K562 (cell line): ENCODE data around the gene PADI4. TPM values are rescaled to one million over a fixed set of nuclear protein-coding genes. Genes with fewer than 3 reads are reported as not detected.

Experiments
- ATAC-seq: fragments of 200-7000 bp; cut with Tn5 transposase; 3 replicates; pipeline ENCODE4 v1.9.1; 2020; ENCODE audit warnings: moderate library complexity
- BruUV-seq: library from RNA; stranded (reverse); fragments of 400-500 nt; replicated peaks from 2 replicates; lab custom pipeline; 2021; lab: Mats Ljungman, UMichigan
- CTCF ChIA-PET: fragments of 300-600 bp; formaldehyde crosslinking; extraction: SDS; loops from one replicate; lab custom pipeline; 2021; ENCODE audit warnings: low intra/inter-chr PET ratio; lab: Yijun Ruan, JAX
- POLR2A ChIA-PET: fragments of 300-600, 350-650 bp; sonication (Branson Sonifier 250); formaldehyde crosslinking; extraction: SDS; loops from one replicate; lab custom pipeline; 2021; ENCODE audit warnings: antibody characterized with exemption, inconsistent platforms; lab: Yijun Ruan, JAX
- DNase-seq, 4 experiments: peaks; one replicate each; pipeline versions ENCODE4 v3.0.0 to v3.0.0-alpha.2; 2011 to 2018; ENCODE audit warnings: low spot score in 3 of 4, mixed read lengths in 3 of 4; ENCODE audit errors: extremely low read depth in 1 of 4
- FAIRE-seq: peaks from 2 replicates; lab custom pipeline; 2011; peaks lifted over from hg19 to GRCh38; lab: Jason Lieb, UNC
- H2AFZ ChIP-seq: 2 replicates; pipeline ENCODE4 v1.6.0; 2011; ENCODE audit warnings: low read depth, low read length, control low read depth, inconsistent platforms
- H3K27ac ChIP-seq: fragments of 200-600 bp; 3 replicates; pipeline ENCODE4 v1.8.0; 2011; ENCODE audit warnings: low read depth, mild to moderate bottlenecking, control low read depth, inconsistent platforms, low read length, moderate library complexity, mixed read lengths; ENCODE audit errors: extremely low read depth
- H3K27me3 ChIP-seq, 2 experiments: fragments of 300-600 bp in 1 of 2; 2 replicates in 1 of 2; 3 replicates in 1 of 2; pipeline versions ENCODE4 v1.6.0 to v1.8.0; 2011; ENCODE audit warnings: inconsistent platforms in 2 of 2, low read length in 2 of 2, mild to moderate bottlenecking in 1 of 2, mixed read lengths in 1 of 2, moderate library complexity in 1 of 2; ENCODE audit not compliant: control insufficient read depth in 2 of 2, insufficient read depth in 2 of 2
- H3K36me3 ChIP-seq: fragments of 300-600 bp; 3 replicates; pipeline ENCODE4 v1.8.0; 2011; ENCODE audit warnings: mild to moderate bottlenecking, low read length, inconsistent platforms; ENCODE audit not compliant: control insufficient read depth, insufficient read depth
- H3K4me1 ChIP-seq, 2 experiments: fragments of 200-600 bp in 1 of 2; replicated peaks in 1 of 2; 2 replicates in 1 of 2; 3 replicates in 1 of 2; pipeline versions ENCODE4 v1.5.1 to v1.8.0; 2011; ENCODE audit warnings: inconsistent platforms in 2 of 2, low read length in 2 of 2, mild to moderate bottlenecking in 1 of 2, mixed read lengths in 1 of 2, moderate library complexity in 1 of 2; ENCODE audit not compliant: control insufficient read depth in 2 of 2, insufficient read depth in 2 of 2
- H3K4me2 ChIP-seq: 2 replicates; pipeline ENCODE4 v1.6.1; 2011; ENCODE audit warnings: low read length, control low read depth, inconsistent platforms, mixed read lengths; ENCODE audit not compliant: insufficient read depth
- H3K4me3 ChIP-seq: fragments of 200-600 bp; sonication (generic), shearing (Covaris generic); 2 replicates; pipeline ENCODE4 v1.5.1; 2016; ENCODE audit warnings: control low read depth, inconsistent platforms
- H3K79me2 ChIP-seq: fragments of 200-600 bp; 3 replicates; pipeline ENCODE4 v1.8.0; 2011; ENCODE audit warnings: low read length, inconsistent platforms; ENCODE audit not compliant: control insufficient read depth, insufficient read depth
- H3K9ac ChIP-seq, 2 experiments: 2 replicates each; pipeline versions ENCODE4 v1.6.0 to v1.6.1; 2011; ENCODE audit warnings: low read depth in 2 of 2, low read length in 2 of 2, control low read depth in 1 of 2, inconsistent platforms in 1 of 2, mild to moderate bottlenecking in 1 of 2, mixed read lengths in 1 of 2; ENCODE audit not compliant: insufficient read depth in 1 of 2
- H3K9me1 ChIP-seq: one replicate; pipeline ENCODE4 v1.6.0; 2011; ENCODE audit warnings: inconsistent platforms, mild to moderate bottlenecking, low read length, moderate library complexity; ENCODE audit not compliant: control insufficient read depth, insufficient read depth
- H3K9me3 ChIP-seq: replicated peaks from 2 replicates; pipeline ENCODE4 v1.5.1; 2011; ENCODE audit warnings: low read depth, low read length, inconsistent platforms; ENCODE audit not compliant: control insufficient read depth, insufficient read depth
- H4K20me1 ChIP-seq: replicated peaks from 2 replicates; pipeline ENCODE4 v1.6.1; 2011; ENCODE audit warnings: low read length, inconsistent platforms, mixed read lengths; ENCODE audit not compliant: control insufficient read depth, insufficient read depth
- L3MBTL2 ChIP-seq: fragments of 450-650 bp; IDR thresholded peaks from 2 replicates; pipeline ENCODE4 v1.6.1; 2016; ENCODE audit warnings: mild to moderate bottlenecking, moderate library complexity
- ZKSCAN1 ChIP-seq: fragments of 150-350 bp; IDR thresholded peaks from 2 replicates; pipeline ENCODE4 v1.6.1; 2016; ENCODE audit warnings: low read depth, low read length
- WGBS: fragments of 100-300 bp; shearing (Covaris generic); methylation state at CpG from one replicate; pipeline ENCODE4 v1.1.6; 2016; ENCODE audit warnings: low coverage, mixed read lengths; ENCODE audit not compliant: insufficient coverage; ENCODE audit errors: missing lambda C conversion rate; 5-methylcytosine and 5-hydroxymethylcytosine counted together
- in situ Hi-C: fragments of 300-500 bp; cut with MboI; formaldehyde crosslinking; loops from 4 replicates; pipeline ENCODE4 v1.15.0; 2018; ENCODE audit warnings: inconsistent platforms, mixed read lengths
- intact Hi-C: fragments of 100-400 bp; cut with micrococcal nuclease; formaldehyde crosslinking; loops from 2 replicates; pipeline ENCODE4 v1.14.2; 2022
- polyA plus RNA-seq, 8 experiments: library from polyadenylated mRNA; depleted of rRNA in 4 of 8; stranded (reverse) in 5 of 8; unstranded in 3 of 8; fragments of >200 nt; fragmentation: Nextera tagmentation in 2 of 8; fragmentation: Illumina TruSeq in 1 of 8; extraction: Ambion mirVana in 2 of 8; extraction: Trizol in 1 of 8; gene quantifications; 2 replicates each; pipeline versions ENCODE4 v1.2.1 to v1.2.3, GENCODE V29; 2011 to 2014; ENCODE audit warnings: inconsistent platforms in 1 of 8, missing spikeins in 1 of 8
- total RNA-seq, 7 experiments: library from RNA; depleted of rRNA in 6 of 7; stranded (reverse); fragments of >200 nt in 6 of 7; fragmentation: Illumina TruSeq in 2 of 7; extraction: Trizol in 2 of 7; gene quantifications; 2 replicates each; pipeline versions ENCODE4 v1.2.1 to v1.2.3, GENCODE V29; 2011 to 2021; ENCODE audit warnings: low replicate concordance in 1 of 7
- TF ChIP-seq, protein P1 (sequence below): sonication (generic); formaldehyde crosslinking; IDR thresholded peaks from 2 replicates; pipeline ENCODE4 v1.8.0; 2022; ENCODE audit warnings: mild to moderate bottlenecking, missing genetic modification reagents
- TF ChIP-seq, protein P2 (sequence below): sonication (generic); formaldehyde crosslinking; IDR thresholded peaks from 2 replicates; pipeline ENCODE4 v1.5.0; 2020; ENCODE audit warnings: missing genetic modification reagents
- TF ChIP-seq, protein P3 (sequence below), 3 experiments: IDR thresholded peaks in 2 of 3; conservative IDR thresholded peaks in 1 of 3; 2 replicates each; pipeline ENCODE4 v1.5.1; 2011 to 2012; ENCODE audit warnings: low read length in 3 of 3, mild to moderate bottlenecking in 3 of 3, control low read depth in 2 of 3, improper control_type of control experiment in 1 of 3, inconsistent platforms in 1 of 3, low read depth in 1 of 3, mixed read lengths in 1 of 3, moderate library complexity in 1 of 3; ENCODE audit not compliant: insufficient read depth in 2 of 3

The PADI4 gene
- total and polyA plus RNA-seq, 9 of the 15 experiments (the other 6 are each of a cell fraction or from before 2014, with no cell fraction given): 0.22 to 0.33 TPM; not detected in 7

DNA sequence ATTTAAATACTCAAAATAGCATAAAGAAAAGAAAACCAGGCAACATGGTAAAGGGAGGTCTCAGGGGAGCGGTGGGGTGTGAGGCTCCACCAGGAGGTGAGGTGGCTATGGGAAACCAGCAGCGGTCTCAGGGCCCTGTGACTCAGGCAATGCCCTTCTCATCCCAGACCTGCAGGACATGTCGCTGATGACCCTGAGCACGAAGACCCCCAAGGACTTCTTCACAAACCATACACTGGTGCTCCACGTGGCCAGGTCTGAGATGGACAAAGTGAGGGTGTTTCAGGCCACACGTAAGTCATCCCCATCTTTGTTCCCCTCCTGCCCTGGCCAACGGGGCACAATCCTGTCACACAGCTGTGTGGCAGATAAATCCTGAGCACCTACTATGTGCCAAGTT is 31.5 kb downstream of the PADI4 start:
- no peak overlapping the region for H3K9ac ChIP-seq
- WGBS: 8% methylated on average over 7 of the region's 7 CpGs
- BruUV-seq: no TSS peak
- intact Hi-C loops: loop anchor here (5.0 to 10.0 kb wide), 3 partner anchors 63 to 285 kb away; partner anchors contain the start of gene SDHB
- H3K27me3 ChIP-seq: peaks cover 19 to 40% of the 10 kb centered on the region in 2 experiments; a peak in 4 of 5 replicates
- H3K9me3 ChIP-seq: no peaks in the 10 kb centered on the region
- no peak for ATAC-seq
- no peaks in the 10 kb centered on the region for H3K79me2 ChIP-seq
- no peak overlapping the region for H3K27ac ChIP-seq
- H4K20me1 ChIP-seq: peaks cover 5% of the 10 kb centered on the region; the same call in 1 of the 2 replicates
- POLR2A ChIA-PET: no interaction called here
- TF ChIP-seq, protein P1, sequence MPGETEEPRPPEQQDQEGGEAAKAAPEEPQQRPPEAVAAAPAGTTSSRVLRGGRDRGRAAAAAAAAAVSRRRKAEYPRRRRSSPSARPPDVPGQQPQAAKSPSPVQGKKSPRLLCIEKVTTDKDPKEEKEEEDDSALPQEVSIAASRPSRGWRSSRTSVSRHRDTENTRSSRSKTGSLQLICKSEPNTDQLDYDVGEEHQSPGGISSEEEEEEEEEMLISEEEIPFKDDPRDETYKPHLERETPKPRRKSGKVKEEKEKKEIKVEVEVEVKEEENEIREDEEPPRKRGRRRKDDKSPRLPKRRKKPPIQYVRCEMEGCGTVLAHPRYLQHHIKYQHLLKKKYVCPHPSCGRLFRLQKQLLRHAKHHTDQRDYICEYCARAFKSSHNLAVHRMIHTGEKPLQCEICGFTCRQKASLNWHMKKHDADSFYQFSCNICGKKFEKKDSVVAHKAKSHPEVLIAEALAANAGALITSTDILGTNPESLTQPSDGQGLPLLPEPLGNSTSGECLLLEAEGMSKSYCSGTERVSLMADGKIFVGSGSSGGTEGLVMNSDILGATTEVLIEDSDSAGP (CRISPR knock-in tag): no peak
- TF ChIP-seq, protein P2, sequence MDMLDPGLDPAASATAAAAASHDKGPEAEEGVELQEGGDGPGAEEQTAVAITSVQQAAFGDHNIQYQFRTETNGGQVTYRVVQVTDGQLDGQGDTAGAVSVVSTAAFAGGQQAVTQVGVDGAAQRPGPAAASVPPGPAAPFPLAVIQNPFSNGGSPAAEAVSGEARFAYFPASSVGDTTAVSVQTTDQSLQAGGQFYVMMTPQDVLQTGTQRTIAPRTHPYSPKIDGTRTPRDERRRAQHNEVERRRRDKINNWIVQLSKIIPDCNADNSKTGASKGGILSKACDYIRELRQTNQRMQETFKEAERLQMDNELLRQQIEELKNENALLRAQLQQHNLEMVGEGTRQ (CRISPR knock-in tag): 0 out of 2 replicates have a peak, but pooled peaks have one; percentile 7
- peak; percentile 82 for TF ChIP-seq ZKSCAN1
- no peak for TF ChIP-seq L3MBTL2
- TF ChIP-seq, protein P3, sequence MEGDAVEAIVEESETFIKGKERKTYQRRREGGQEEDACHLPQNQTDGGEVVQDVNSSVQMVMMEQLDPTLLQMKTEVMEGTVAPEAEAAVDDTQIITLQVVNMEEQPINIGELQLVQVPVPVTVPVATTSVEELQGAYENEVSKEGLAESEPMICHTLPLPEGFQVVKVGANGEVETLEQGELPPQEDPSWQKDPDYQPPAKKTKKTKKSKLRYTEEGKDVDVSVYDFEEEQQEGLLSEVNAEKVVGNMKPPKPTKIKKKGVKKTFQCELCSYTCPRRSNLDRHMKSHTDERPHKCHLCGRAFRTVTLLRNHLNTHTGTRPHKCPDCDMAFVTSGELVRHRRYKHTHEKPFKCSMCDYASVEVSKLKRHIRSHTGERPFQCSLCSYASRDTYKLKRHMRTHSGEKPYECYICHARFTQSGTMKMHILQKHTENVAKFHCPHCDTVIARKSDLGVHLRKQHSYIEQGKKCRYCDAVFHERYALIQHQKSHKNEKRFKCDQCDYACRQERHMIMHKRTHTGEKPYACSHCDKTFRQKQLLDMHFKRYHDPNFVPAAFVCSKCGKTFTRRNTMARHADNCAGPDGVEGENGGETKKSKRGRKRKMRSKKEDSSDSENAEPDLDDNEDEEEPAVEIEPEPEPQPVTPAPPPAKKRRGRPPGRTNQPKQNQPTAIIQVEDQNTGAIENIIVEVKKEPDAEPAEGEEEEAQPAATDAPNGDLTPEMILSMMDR (IDR thresholded peaks at IDR 0.05 in 2 of 3, conservative IDR thresholded peaks at IDR 0.05 in 1 of 3; ENCODE audit: insufficient read depth in 2 of 3, low read depth in 1 of 3, low read length in 3 of 3): 0 out of 6 replicates have a peak, but pooled peaks of 1 of the 3 experiments have one; percentile 8
- TF ChIP-seq, all 486 proteins: peak for 3
- Histone ChIP-seq H3K36me3 (no peaks in the 10 kb centered on the region), H3K4me1 (peaks cover 0 to 5% of the 10 kb centered on the region in 2 experiments; a peak in 2 of 5 replicates), H3K9me1 (no peaks in the 10 kb centered on the region), H2AFZ (no peak overlapping the region), H3K4me2 (no peak overlapping the region), H3K4me3 (no peak overlapping the region)
- FAIRE-seq: no peak
- CTCF ChIA-PET: interaction anchor here (0.9 kb wide), 1 partner anchor 214 kb away, joined by 3 read pairs; no protein-coding TSS in a partner anchor
- in situ Hi-C loops: no loop called here
- no peak for DNase-seq
